NCI-H2196 treated with DMSO at 0.1 percent for 48 hours (cell line): ENCODE measurements around the gene CTDSPL.
A peak's percentile ranks its signal among the peaks of the same experiment; 100 is the strongest.

Experiments
- DNase-seq: peaks from one replicate; lab custom pipeline; 2025; ENCODE audit not compliant: unreplicated experiment; lab: John Stamatoyannopoulos, UW

Gene CTDSPL

DNA sequence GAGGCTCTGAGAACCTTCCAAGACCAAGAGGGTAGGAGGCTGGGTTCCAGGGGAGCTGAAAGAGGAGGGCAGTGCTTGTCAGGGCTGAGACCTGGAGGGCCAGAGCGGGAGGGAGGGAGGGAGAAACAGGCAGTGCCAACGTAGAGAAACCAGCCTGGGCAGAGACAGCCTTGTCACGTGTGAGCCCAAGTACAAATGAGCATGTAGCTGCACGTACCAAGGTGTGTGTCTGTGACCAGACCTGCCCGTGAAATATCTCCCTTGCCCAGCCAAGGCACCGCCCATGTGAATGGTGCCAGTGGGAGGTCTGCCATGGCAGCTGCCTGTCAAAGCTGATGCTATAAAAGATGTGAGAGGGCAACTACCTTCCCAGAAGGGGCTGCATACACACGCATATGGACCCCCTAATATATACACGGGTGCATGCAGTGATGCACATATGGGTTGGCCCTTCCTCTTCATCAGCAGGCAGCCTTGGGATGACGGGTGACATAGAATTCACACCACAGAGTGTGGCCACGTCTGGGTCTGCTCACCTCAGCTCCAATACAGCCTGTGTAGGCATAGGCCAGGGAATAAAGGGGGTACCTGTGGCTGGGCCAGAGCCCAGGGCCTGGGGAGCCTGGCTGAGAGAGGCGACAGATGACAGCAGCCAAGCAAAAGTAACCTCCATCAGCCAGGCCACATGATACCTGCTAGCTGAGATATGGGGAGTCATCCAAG lies 7.8 kb upstream of the CTDSPL start:
- no peak for DNase-seq

DNA sequence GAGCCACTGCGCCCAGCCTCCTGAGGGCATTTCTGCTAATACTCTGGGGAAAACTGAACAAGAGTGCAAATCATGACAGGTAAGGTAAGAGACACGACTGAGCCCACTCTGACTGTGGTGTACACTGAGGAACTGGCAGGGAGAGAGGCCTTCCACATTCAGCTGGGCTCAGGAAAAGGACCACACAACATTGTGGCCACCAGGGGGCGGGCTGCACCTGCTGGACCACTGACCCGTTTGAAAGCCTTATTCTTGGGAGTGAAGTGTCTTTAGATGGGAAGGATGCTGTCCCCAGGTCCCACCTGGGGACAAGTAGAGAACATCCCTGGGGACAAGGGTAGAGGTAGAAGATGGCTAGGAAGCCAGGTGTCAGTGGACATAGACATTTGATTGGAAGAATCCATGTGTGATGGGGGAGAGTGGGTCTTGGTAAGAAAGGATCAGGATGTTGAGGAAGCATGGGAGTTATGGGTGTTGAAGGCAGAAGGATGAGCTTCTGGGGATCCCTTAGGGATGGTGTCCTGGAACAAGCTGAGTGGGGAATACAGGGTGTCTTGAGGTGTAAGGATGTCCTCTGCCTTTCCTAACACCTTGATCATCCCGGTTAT lies 6.2 kb upstream of the CTDSPL start:
- DNase-seq: peak; percentile 19

GRCh38 chr3:37856381-37856780 lies 5.3 kb upstream of the CTDSPL start:
- DNase-seq: no peak

- DNase-seq: no peak
Observed at GRCh38 chr3:37858742-37859141, 2.9 kb upstream of the CTDSPL start.

GRCh38 chr3:37859354-37859753 lies 2.3 kb upstream of the CTDSPL start:
- no peak for DNase-seq

DNA sequence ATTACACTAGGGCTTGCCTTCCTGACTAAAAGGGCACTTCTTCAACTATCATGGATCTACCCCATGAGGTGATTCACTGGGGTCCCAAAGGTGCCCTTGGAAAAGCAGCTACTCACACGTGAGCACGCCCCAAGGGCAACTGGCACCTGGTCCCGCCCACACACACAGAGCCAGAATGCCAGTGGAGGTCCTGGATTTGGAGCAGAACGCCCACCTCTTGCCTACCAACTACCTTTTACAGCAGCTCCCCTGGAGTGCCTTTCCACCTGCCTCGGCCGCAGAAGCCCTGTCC lies 1.8 kb upstream of the CTDSPL start:
- DNase-seq: no peak

GRCh38 chr3:37862219-37862902 lies 681 bp downstream of the CTDSPL start:
- DNase-seq: no peak

DNA sequence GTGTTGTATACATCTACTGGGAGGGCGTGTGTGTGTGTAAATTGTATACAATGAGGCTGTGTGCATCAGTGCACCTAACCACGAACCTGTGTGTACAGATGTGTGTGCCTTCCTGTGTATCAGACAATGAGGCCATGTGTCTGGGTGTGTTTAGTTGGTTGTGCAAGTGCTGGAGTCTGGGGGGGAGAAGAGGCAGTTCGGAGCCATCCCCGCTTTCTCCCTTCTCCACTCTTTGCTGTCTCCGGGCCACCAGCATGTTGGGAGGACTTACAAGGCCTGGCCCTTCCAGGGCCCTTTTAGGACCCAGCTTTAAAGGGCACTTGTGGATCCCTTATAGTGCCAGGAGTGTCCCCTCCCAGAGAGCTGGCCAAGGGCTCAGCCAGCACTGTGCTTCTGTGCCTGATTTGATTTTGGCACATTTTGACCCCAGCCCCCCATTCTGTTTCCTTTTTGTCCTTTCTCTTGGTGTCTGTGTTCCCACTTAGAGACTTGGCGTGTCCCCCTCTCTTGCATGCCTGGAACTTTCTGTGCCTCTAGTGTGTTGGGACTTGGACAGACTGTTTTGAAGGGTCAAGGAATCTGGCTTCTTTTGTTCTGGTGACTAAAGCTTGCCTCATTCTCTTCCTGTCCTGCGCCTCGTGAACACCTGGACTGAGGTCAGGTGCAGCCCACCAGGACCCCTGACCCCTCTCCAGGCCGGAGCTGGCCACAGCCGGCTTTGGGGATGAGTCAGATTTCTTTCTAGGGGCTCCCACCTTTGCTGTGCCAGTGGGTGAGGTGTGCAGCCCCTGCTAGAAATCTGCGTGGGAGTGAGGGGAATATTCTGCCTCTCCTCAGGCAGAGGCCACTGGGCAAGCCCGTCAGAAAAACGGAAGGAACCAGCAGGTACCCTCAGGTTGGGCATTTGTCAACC lies 1.5 kb downstream of the CTDSPL start:
- no peak for DNase-seq

DNA sequence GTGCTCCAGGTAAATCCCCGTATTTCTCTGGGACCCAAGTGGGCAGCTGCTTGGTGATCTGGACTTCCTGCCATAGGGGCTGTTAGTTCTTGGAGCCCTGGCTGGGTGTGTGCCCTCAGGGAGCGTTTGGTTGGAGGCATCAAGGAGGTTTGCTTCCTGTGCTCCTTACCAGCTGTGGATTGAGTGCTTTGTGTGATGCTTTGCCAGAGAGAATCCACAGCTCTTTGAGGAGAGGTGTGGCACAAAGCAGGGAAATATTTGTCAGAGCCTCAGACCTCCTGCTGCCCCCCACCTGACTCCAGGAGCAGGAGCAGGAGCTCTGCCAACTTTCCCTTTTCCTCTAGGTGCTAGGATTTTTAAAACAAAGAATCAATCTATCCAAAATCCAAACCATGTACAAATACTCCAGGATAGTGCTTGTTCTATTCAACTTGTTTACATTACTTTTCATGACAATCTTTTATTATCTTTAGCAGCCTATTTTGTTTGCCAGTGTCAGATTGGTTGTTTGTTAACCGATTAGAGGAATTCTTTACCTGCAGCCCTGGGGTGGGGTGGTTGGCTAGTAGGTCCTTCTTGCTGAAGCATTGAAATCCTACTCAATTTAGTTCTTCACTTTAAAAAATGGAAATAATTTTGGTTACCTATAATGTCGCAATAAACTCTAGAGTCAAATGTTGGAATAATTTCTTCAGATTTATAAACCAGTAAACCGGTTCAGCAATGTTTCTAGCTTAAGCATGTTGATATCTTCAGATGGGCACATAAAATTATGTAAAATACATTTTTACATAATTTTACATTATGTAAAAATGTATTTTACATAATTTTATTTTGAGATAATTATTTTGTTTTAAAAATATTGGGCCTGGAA lies 2.5 kb downstream of the CTDSPL start:
- DNase-seq: no peak

DNA sequence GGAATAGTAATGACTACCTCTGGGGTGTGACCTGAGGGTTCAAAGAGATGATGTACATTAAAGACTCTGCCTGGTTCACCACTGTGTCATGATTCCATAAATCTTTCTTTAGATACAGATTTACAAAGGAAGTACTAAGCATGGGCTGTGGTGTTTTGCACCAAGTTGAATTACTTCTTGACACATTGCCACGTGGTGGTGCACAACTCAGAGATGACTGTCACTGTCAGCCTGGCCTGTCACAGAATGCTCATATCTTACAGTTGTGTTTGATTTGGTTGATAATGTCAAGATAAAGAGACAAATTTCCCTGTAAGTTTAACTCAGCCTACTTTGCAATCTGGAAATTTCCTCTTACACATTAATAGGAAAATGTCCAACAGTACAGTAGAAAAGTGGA lies 3.2 kb downstream of the CTDSPL start:
- no peak for DNase-seq

DNA sequence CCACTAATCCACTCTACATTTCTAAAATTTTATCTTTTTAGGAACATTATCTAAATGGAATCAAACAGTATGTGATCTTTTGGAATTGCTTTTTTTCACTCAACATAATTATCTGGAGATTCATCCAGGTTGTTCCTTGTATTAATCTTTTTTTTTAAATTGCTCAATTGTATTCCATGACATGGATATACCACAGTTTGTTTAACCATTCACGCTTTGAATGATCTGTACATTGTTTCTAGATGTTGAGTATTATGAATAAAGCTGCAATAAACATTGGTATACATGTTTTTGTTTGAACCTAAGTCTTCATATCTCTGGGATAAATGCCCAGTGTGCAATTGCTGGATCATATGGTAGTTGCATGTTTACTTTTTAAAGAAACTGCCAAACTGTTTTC lies 5.5 kb downstream of the CTDSPL start:
- DNase-seq: no peak

- DNase-seq: no peak
Observed at GRCh38 chr3:37871858-37872257, 10.2 kb downstream of the CTDSPL start.

- no peak for DNase-seq
Observed at GRCh38 chr3:37872413-37873160, 10.9 kb downstream of the CTDSPL start.

GRCh38 chr3:37876279-37876678 lies 14.6 kb downstream of the CTDSPL start:
- DNase-seq: no peak

- DNase-seq: no peak
Observed at GRCh38 chr3:37882711-37883110, 21.0 kb downstream of the CTDSPL start.

GRCh38 chr3:37885814-37886213 lies 24.1 kb downstream of the CTDSPL start:
- DNase-seq: no peak

GRCh38 chr3:37886395-37886794 lies 24.7 kb downstream of the CTDSPL start:
- DNase-seq: no peak

DNA sequence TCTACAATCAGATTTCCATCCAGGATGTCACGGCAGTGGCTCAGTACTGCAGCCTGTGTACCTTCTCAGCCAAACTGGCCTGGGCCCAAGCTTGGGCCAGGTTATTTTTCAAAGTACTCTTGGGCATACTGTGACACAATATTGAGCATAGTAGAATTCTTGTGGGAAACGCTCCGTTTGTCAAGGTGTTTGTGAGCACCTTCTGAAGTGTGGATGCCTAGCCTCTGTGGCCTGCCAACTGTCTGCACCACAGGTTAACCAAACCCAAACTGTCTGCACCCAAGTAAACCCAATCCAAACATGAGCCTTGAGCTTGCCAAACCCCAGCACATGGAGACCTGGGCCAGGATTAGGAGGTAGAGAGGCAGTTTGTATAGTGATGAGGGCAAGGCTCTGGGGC lies 25.4 kb downstream of the CTDSPL start:
- no peak for DNase-seq

DNA sequence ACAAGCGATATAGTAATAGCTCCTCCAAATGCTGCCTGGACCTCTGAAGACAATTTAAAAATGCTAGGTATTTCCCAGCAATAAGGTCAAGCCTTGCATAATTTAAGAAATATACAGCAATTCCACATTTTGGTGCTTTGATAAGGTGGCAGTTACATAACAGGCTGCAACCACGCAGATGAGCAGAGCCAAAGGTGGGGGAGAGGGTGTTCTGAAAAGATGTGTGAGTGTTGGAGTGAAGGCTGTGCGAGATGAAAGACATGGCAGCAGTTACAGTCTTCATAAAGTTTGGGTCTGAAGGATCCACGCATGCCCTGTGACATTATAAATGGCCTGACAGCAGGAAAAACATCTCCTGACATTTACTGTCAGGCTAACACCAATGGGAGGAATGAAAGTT lies 26.1 kb downstream of the CTDSPL start:
- no peak for DNase-seq

DNA sequence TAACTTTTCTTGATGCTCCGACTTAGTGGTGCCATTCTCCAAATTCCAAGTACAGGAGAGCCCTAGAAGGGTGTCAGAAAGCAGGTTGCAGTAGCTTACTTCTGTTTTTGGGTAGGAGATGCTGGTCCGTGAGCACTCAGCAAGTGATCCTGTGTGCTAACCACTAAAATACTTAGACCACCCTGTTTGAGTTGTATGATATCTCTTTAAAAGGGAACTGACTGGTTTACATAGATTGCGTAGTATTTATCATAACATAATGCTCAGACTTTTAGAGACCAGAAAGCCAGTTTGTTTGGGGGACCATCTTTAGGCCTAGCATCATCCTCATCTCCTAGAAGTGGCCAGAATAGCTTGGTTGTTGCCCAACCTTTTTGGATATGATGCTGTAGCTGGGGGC lies 26.7 kb downstream of the CTDSPL start:
- no peak for DNase-seq
